Naive thymus-derived CD8-positive, alpha-beta T cell (primary cell): Measurements from ENCODE around the gene LRRC3B. TPM values are rescaled to one million over a fixed set of nuclear protein-coding genes. Genes with fewer than 3 reads are reported as not detected.
A peak's percentile ranks its signal among the peaks of the same experiment; 100 is the strongest.

Experiments used
- ATAC-seq, 2 donors: fragments of 150-1000 bp; cut with Tn5 transposase in 1 of 2; sonication (Bioruptor Pico), chemical (Tn5 transposase) in 1 of 2; 1 replicate in 1 of 2; 2 replicates in 1 of 2; pipeline ENCODE4 v1.10.0; 2021; ENCODE audit warnings: mild to moderate bottlenecking in 2 of 2, moderate library complexity in 2 of 2
- POLR2A ChIA-PET: fragments of 350-600 bp; sonication (Branson Sonifier 250); formaldehyde crosslinking; loops from one replicate; lab custom pipeline; 2021; ENCODE audit warnings: antibody characterized with exemption; lab: Charles Lee
- DNase-seq, 10 donors: peaks; one replicate each; pipeline versions ENCODE4 v3.0.0 to v3.0.0-alpha.2; 2020 to 2022
- H3K27ac Mint-ChIP-seq, 10 donors: one replicate each; pipeline ENCODE4 v1.8.0; 2020 to 2022; ENCODE audit warnings: mild to moderate bottlenecking in 10 of 10, mixed read lengths in 10 of 10, moderate library complexity in 4 of 10, inconsistent platforms in 1 of 10
- H3K27me3 Mint-ChIP-seq, 5 donors: one replicate each; pipeline ENCODE4 v1.8.0; 2021 to 2022; ENCODE audit warnings: mixed read lengths in 5 of 5
- H3K36me3 Mint-ChIP-seq, 3 donors: one replicate each; pipeline ENCODE4 v1.8.0; 2020 to 2022; ENCODE audit warnings: mixed read lengths in 3 of 3, mild to moderate bottlenecking in 2 of 3, inconsistent platforms in 1 of 3
- H3K4me1 Mint-ChIP-seq, 4 donors: one replicate each; pipeline ENCODE4 v1.8.0; 2021 to 2022; ENCODE audit warnings: mixed read lengths in 4 of 4
- H3K4me3 Mint-ChIP-seq, 10 donors: one replicate each; pipeline ENCODE4 v1.8.0; 2020 to 2022; ENCODE audit warnings: mild to moderate bottlenecking in 10 of 10, mixed read lengths in 10 of 10, moderate library complexity in 6 of 10, inconsistent platforms in 1 of 10
- H3K9me3 Mint-ChIP-seq, 9 donors: one replicate each; pipeline ENCODE4 v1.8.0; 2020 to 2022; ENCODE audit warnings: mixed read lengths in 9 of 9, mild to moderate bottlenecking in 3 of 9, inconsistent platforms in 1 of 9, moderate library complexity in 1 of 9
- polyA plus RNA-seq, 3 donors: library from polyadenylated mRNA; unstranded; fragments of 300-500 nt; fragmentation: Illumina TruSeq; gene quantifications; one replicate each; pipeline ENCODE4 v1.2.3, GENCODE V29; 2021
- total RNA-seq, 8 experiments: library from RNA in 2 of 8; stranded (reverse) in 2 of 8; gene quantifications; one replicate each; pipeline ENCODE4 v1.2.3 and lab custom pipeline; 2021 to 2026

LRRC3B gene
- total and polyA plus RNA-seq, 5 experiments from 2014 or later, result not detected

- DNase-seq, result no peak
- Mint-ChIP-seq H3K4me3 (no peak overlapping the region), H3K4me1 (no peaks in the 10 kb centered on the region), H3K27me3 (no peaks in the 10 kb centered on the region), H3K27ac (no peak overlapping the region), H3K36me3 (no peaks in the 10 kb centered on the region), H3K9me3 (peaks cover 0 to 8% (median 4%) of the 10 kb centered on the region in 9 donors)
- ATAC-seq, result no peak
- POLR2A ChIA-PET, result no interaction called here
Observed at GRCh38 chr3:26681632-26682031, 59.1 kb downstream of the LRRC3B start.

GRCh38 chr3:26682406-26682805, 59.8 kb downstream of the LRRC3B start:
- H3K36me3 Mint-ChIP-seq, result no peaks in the 10 kb centered on the region
- no peak for ATAC-seq
- H3K4me1 Mint-ChIP-seq, result no peaks in the 10 kb centered on the region
- no peak overlapping the region for H3K27ac Mint-ChIP-seq
- H3K4me3 Mint-ChIP-seq, result no peak overlapping the region
- peaks cover 0 to 4% (median 2%) of the 10 kb centered on the region in 9 donors for H3K9me3 Mint-ChIP-seq
- no peak for DNase-seq
- POLR2A ChIA-PET, result no interaction called here
- no peaks in the 10 kb centered on the region for H3K27me3 Mint-ChIP-seq

- Mint-ChIP-seq H3K36me3 (no peaks in the 10 kb centered on the region), H3K27ac (no peak overlapping the region), H3K4me3 (no peak overlapping the region), H3K9me3 (peaks cover 0 to 6% (median 0%) of the 10 kb centered on the region in 9 donors), H3K4me1 (no peaks in the 10 kb centered on the region), H3K27me3 (no peaks in the 10 kb centered on the region)
- POLR2A ChIA-PET, result no interaction called here
- ATAC-seq (no peak), DNase-seq (no peak)
Observed at GRCh38 chr3:26683902-26684301, 61.3 kb downstream of the LRRC3B start.

GRCh38 chr3:26687466-26687865, 64.9 kb downstream of the LRRC3B start:
- ATAC-seq (no peak), DNase-seq (no peak)
- Mint-ChIP-seq H3K4me3 (no peak overlapping the region), H3K36me3 (no peaks in the 10 kb centered on the region), H3K9me3 (peaks cover 0 to 12% (median 2%) of the 10 kb centered on the region in 9 donors), H3K4me1 (no peaks in the 10 kb centered on the region), H3K27ac (no peak overlapping the region), H3K27me3 (no peaks in the 10 kb centered on the region)
- POLR2A ChIA-PET, result no interaction called here

GRCh38 chr3:26699553-26699952, 77.0 kb downstream of the LRRC3B start:
- Mint-ChIP-seq H3K36me3 (no peaks in the 10 kb centered on the region), H3K4me1 (no peaks in the 10 kb centered on the region), H3K27me3 (no peaks in the 10 kb centered on the region), H3K27ac (no peak overlapping the region), H3K4me3 (no peak overlapping the region), H3K9me3 (peaks cover 0 to 21% (median 0%) of the 10 kb centered on the region in 9 donors)
- DNase-seq, result no peak
- POLR2A ChIA-PET, result no interaction called here
- no peak for ATAC-seq

GRCh38 chr3:26703519-26703918, 80.9 kb downstream of the LRRC3B start:
- Mint-ChIP-seq H3K4me3 (no peak overlapping the region), H3K27me3 (peaks cover 0 to 9% (median 0%) of the 10 kb centered on the region in 5 donors), H3K27ac (no peak overlapping the region), H3K36me3 (no peaks in the 10 kb centered on the region), H3K4me1 (no peaks in the 10 kb centered on the region), H3K9me3 (peaks cover 0 to 17% (median 0%) of the 10 kb centered on the region in 9 donors)
- DNase-seq (no peak), ATAC-seq (no peak)
- POLR2A ChIA-PET, result no interaction called here

- ATAC-seq (no peak), DNase-seq (no peak)
- H3K27me3 Mint-ChIP-seq, result peaks cover 0 to 9% (median 0%) of the 10 kb centered on the region in 5 donors
Observed at GRCh38 chr3:26704736-26705135, 82.2 kb downstream of the LRRC3B start.

GRCh38 chr3:26708501-26708900, 85.9 kb downstream of the LRRC3B start:
- peaks cover 0 to 9% (median 0%) of the 10 kb centered on the region in 5 donors for H3K27me3 Mint-ChIP-seq
- no peak for DNase-seq
- no peak for ATAC-seq
- H3K36me3 Mint-ChIP-seq, result no peaks in the 10 kb centered on the region
- POLR2A ChIA-PET, result no interaction called here
- no peaks in the 10 kb centered on the region for H3K4me1 Mint-ChIP-seq
- H3K9me3 Mint-ChIP-seq, result peaks cover 0 to 10% (median 0%) of the 10 kb centered on the region in 9 donors
- no peak overlapping the region for H3K4me3 Mint-ChIP-seq
- H3K27ac Mint-ChIP-seq, result no peak overlapping the region

More at GRCh38 chr3:26704736-26705135, 82.2 kb downstream of the LRRC3B start:
- H3K4me1 Mint-ChIP-seq, result no peaks in the 10 kb centered on the region
- no peaks in the 10 kb centered on the region for H3K36me3 Mint-ChIP-seq
- no peak overlapping the region for H3K27ac Mint-ChIP-seq
- H3K9me3 Mint-ChIP-seq, result peaks cover 0 to 17% (median 0%) of the 10 kb centered on the region in 9 donors
- POLR2A ChIA-PET, result no interaction called here
- no peak overlapping the region for H3K4me3 Mint-ChIP-seq

- no peak overlapping the region for H3K4me3 Mint-ChIP-seq
- DNase-seq (peak in 1 of 10 donors; percentile 7), ATAC-seq (no peak)
- no peak overlapping the region for H3K27ac Mint-ChIP-seq
- POLR2A ChIA-PET, result no interaction called here
- peaks cover 0 to 7% (median 0%) of the 10 kb centered on the region in 9 donors for H3K9me3 Mint-ChIP-seq
- H3K4me1 Mint-ChIP-seq, result no peaks in the 10 kb centered on the region
- no peaks in the 10 kb centered on the region for H3K36me3 Mint-ChIP-seq
- peaks cover 0 to 13% (median 0%) of the 10 kb centered on the region in 5 donors for H3K27me3 Mint-ChIP-seq
Observed at GRCh38 chr3:26712211-26713026, 89.8 kb downstream of the LRRC3B start.

- no peak for DNase-seq
Observed at GRCh38 chr3:26713091-26713490, 90.5 kb downstream of the LRRC3B start.

GRCh38 chr3:26714485-26714884, 91.9 kb downstream of the LRRC3B start:
- Mint-ChIP-seq H3K4me3 (no peak overlapping the region), H3K9me3 (peaks cover 0 to 5% (median 0%) of the 10 kb centered on the region in 9 donors), H3K27me3 (peaks cover 0 to 4% (median 0%) of the 10 kb centered on the region in 5 donors), H3K27ac (no peak overlapping the region), H3K36me3 (no peaks in the 10 kb centered on the region), H3K4me1 (no peaks in the 10 kb centered on the region)
- POLR2A ChIA-PET, result no interaction called here
- ATAC-seq, result no peak
- no peak for DNase-seq

More at GRCh38 chr3:26713091-26713490, 90.5 kb downstream of the LRRC3B start:
- H3K4me1 Mint-ChIP-seq, result no peaks in the 10 kb centered on the region
- H3K36me3 Mint-ChIP-seq, result no peaks in the 10 kb centered on the region
- ATAC-seq, result no peak
- peaks cover 0 to 6% (median 0%) of the 10 kb centered on the region in 5 donors for H3K27me3 Mint-ChIP-seq
- H3K27ac Mint-ChIP-seq, result no peak overlapping the region
- POLR2A ChIA-PET, result no interaction called here
- H3K4me3 Mint-ChIP-seq, result no peak overlapping the region
- peaks cover 0 to 5% (median 0%) of the 10 kb centered on the region in 9 donors for H3K9me3 Mint-ChIP-seq

GRCh38 chr3:26715431-26715830, 92.9 kb downstream of the LRRC3B start:
- H3K9me3 Mint-ChIP-seq, result peaks cover 0 to 5% (median 0%) of the 10 kb centered on the region in 9 donors

GRCh38 chr3:26718315-26718714, 95.7 kb downstream of the LRRC3B start:
- H3K4me1 Mint-ChIP-seq, result no peaks in the 10 kb centered on the region
- peaks cover 0 to 5% (median 0%) of the 10 kb centered on the region in 9 donors for H3K9me3 Mint-ChIP-seq
- no peaks in the 10 kb centered on the region for H3K36me3 Mint-ChIP-seq
- H3K4me3 Mint-ChIP-seq, result no peak overlapping the region
- peaks cover 0 to 4% (median 0%) of the 10 kb centered on the region in 5 donors for H3K27me3 Mint-ChIP-seq
- DNase-seq (no peak), ATAC-seq (no peak)
- H3K27ac Mint-ChIP-seq, result no peak overlapping the region
- POLR2A ChIA-PET, result no interaction called here

More at GRCh38 chr3:26715431-26715830, 92.9 kb downstream of the LRRC3B start:
- Mint-ChIP-seq H3K36me3 (no peaks in the 10 kb centered on the region), H3K27ac (no peak overlapping the region), H3K4me3 (no peak overlapping the region), H3K27me3 (peaks cover 0 to 4% (median 0%) of the 10 kb centered on the region in 5 donors), H3K4me1 (no peaks in the 10 kb centered on the region)
- ATAC-seq (no peak), DNase-seq (no peak)
- POLR2A ChIA-PET, result no interaction called here
